Upper lobe of right lung (tissue), 1 donor: ENCODE measurements around the gene PHLDB3. TPM values are rescaled to one million over a fixed set of nuclear protein-coding genes. Genes with fewer than 3 reads are reported as not detected.
"Not testable (repeated sequence)": the region's sequence is repeated elsewhere in the genome, so short reads cannot be mapped to it uniquely, and the experiment has no call there.

Source experiments
- ATAC-seq: fragments of 200-7000 bp; cut with Tn5 transposase; one replicate; pipeline ENCODE4 v1.9.1; 2020; ENCODE audit warnings: mild to moderate bottlenecking, moderate library complexity
- DNase-seq: peaks from one replicate; pipeline ENCODE4 v3.0.0-alpha.2; 2020
- H3K27ac ChIP-seq: fragments of 200-600 bp; one replicate; pipeline ENCODE4 v1.8.0; 2022
- H3K27me3 ChIP-seq: fragments of 200-600 bp; one replicate; pipeline ENCODE4 v1.8.0; 2022; ENCODE audit warnings: mild to moderate bottlenecking
- H3K36me3 ChIP-seq: fragments of 200-600 bp; one replicate; pipeline ENCODE4 v1.8.0; 2022
- H3K4me1 ChIP-seq: fragments of 200-600 bp; one replicate; pipeline ENCODE4 v1.8.0; 2022
- H3K4me3 ChIP-seq: fragments of 200-600 bp; one replicate; pipeline ENCODE4 v1.8.0; 2022; ENCODE audit warnings: mild to moderate bottlenecking
- H3K9me3 ChIP-seq: fragments of 200-600 bp; one replicate; pipeline ENCODE4 v1.8.0; 2022
- CTCF ChIP-seq: fragments of 200-600 bp; IDR thresholded peaks from one replicate; pipeline ENCODE4 v1.8.0; 2022; ENCODE audit warnings: antibody characterized with exemption
- intact Hi-C: fragments of 100-400 bp; cut with DNase I; formaldehyde crosslinking; loops from one replicate; pipeline ENCODE4 v1.11.0; 2022
- total RNA-seq: library from RNA; stranded (reverse); fragmentation: NEBNext Ultra II Directional; extraction: Animal tissue kit (Norgen Biotek cat#: 25700); gene quantifications from one replicate; pipeline ENCODE4 v1.2.1, GENCODE V29; 2021
- donor health status: DM: no; HTN: yes; CAD: no; lungs with severe emphysema.

The PHLDB3 gene
- total RNA-seq, 1 donor from 2014 or later: 9.1 TPM

DNA sequence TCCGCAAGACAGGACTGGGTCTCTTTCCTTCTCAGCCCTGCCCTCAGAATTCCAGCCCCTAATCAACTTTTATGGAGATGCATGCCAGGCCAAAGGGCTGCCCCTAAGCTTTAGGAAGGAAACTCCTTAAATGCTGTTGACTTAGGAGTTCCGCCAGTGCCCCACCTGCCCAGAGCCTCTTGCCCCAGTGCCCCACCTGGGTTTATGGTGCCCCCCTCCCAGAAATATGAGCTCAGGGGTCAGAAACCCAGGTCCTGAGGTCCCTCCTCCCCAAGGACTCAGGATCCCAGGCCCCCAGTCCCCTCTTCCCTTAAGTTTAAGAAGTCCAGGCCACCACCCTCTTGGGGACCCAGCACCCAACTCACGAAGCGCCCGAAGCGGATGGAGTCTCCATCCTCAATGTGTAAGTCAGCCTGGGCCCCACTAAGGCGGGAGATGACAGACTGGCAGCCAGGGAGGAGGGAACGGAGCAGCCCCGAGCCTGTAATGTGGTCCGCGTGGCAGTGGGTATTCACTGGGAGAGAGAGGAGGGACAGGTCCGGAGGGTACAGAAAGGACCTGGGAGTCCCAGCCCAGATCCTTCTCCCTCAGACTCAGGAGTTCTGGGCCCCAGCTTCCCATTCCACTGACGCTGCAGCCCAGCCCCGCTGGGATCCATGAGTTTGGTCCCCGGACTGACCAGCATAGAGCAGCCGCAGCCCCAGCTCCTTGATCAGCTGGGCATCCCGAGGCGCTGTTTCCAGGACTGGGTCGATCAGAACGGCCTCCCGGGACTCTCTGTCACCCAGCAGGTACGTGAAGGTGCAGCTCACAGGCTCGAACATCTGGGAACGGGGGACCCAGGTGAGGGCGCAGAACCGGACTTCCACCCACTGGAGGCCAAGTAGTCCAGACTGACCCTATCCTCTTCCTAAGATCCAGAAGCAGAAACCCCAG, 21.6 kb upstream of the PHLDB3 start:
- no peak for DNase-seq
- Histone ChIP-seq H3K27me3 (no peaks in the 10 kb centered on the region), H3K27ac (peak overlapping the region; percentile 90), H3K4me3 (peak overlapping the region; percentile 94), H3K4me1 (peaks cover 28% of the 10 kb centered on the region), H3K36me3 (peaks cover 6% of the 10 kb centered on the region), H3K9me3 (no peaks in the 10 kb centered on the region)
- ATAC-seq: peak; percentile 28
- intact Hi-C loops: no loop called here
- no peak for TF ChIP-seq CTCF

- Histone ChIP-seq H3K4me3 (peak overlapping the region; percentile 94), H3K9me3 (no peaks in the 10 kb centered on the region), H3K4me1 (peaks cover 28% of the 10 kb centered on the region), H3K27me3 (no peaks in the 10 kb centered on the region), H3K36me3 (peaks cover 6% of the 10 kb centered on the region), H3K27ac (peak overlapping the region; percentile 90)
- no peak for TF ChIP-seq CTCF
- peak; percentile 85 for DNase-seq
- peak; percentile 79 for ATAC-seq
- intact Hi-C loops: loop anchor here (5.0 kb wide), 1 partner anchor 78 kb away; no protein-coding TSS in a partner anchor
Observed at GRCh38 chr19:43524922-43525835, 20.6 kb upstream of the PHLDB3 start.

GRCh38 chr19:43523696-43524095, 19.1 kb upstream of the PHLDB3 start:
- H3K36me3 ChIP-seq, ATAC-seq, H3K27me3 ChIP-seq, DNase-seq, H3K4me3 ChIP-seq, H3K9me3 ChIP-seq, H3K27ac ChIP-seq: not testable (repeated sequence)
- intact Hi-C loops: loop anchor here (5.0 kb wide), 1 partner anchor 76 kb away; no protein-coding TSS in a partner anchor
- peaks cover 33% of the 10 kb centered on the region for H3K4me1 ChIP-seq

DNA sequence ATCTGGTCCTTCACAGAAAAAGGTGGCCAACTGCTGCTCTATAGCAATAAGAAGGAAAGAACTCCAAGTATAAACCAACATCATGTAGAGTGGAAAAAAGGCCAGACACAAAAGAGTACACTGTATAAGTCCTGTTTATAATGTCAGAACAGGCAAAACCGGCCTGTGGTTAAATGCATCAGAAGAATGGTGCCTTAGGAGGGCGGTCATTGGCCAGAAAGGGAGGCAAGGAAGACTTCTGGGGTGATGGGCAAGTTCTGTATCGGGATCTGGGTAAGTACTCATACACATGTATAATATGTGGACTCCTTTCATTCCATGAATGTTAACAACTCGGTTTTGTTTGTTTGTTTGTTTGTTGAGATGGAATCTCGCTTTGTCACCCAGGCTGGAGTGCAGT, 18.4 kb upstream of the PHLDB3 start:
- no peak for DNase-seq
- Histone ChIP-seq H3K4me1 (peaks cover 29% of the 10 kb centered on the region), H3K27ac (no peak overlapping the region), H3K27me3 (no peaks in the 10 kb centered on the region), H3K36me3 (peaks cover 6% of the 10 kb centered on the region), H3K4me3 (no peak overlapping the region), H3K9me3 (no peaks in the 10 kb centered on the region)
- intact Hi-C loops: loop anchor here (5.0 kb wide), 1 partner anchor 76 kb away; no protein-coding TSS in a partner anchor
- no peak for ATAC-seq
- TF ChIP-seq CTCF: no peak

DNA sequence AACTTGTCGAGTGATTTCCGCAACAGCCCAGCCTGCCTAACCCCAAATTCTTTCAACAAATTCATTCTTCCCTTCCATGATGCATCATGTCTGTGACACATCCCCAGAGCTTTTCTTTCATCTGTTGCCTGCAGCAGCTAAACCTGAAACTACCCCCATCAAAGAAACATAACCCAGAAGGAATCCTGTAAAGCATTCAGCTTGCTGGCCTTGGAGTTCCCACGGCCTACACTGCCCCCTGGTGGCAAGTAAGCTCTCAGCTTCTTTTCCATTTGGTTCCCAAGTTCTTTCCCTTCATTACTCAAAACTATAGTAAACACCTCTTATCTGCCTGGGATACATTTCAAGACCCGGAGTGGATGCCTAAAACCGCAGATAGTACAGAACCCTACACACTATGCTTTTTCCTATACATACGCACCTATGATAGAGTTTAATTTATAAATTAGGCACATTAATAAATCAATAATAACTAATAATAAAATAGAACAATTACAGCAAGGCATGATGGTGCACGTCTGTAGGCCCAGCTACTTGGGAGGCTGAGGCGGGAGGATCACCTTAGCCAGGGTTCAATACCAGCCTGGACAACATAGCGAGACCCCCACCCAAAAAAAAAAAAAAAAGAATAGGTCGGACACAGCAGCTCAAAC, 15.0 kb upstream of the PHLDB3 start:
- H3K9me3 ChIP-seq: no peaks in the 10 kb centered on the region
- no peak overlapping the region for H3K27ac ChIP-seq
- H3K27me3 ChIP-seq: no peaks in the 10 kb centered on the region
- peaks cover 10% of the 10 kb centered on the region for H3K4me1 ChIP-seq
- intact Hi-C loops: loop anchor here (5.0 kb wide), 1 partner anchor 72 kb away; no protein-coding TSS in a partner anchor
- peak; percentile 84 for DNase-seq
- peak; percentile 93 for TF ChIP-seq CTCF
- H3K4me3 ChIP-seq: no peak overlapping the region
- H3K36me3 ChIP-seq: peaks cover 9% of the 10 kb centered on the region
- ATAC-seq: peak; percentile 95
